Placental epithelial cell (primary cell): ENCODE measurements around the gene ELP4. TPM values are rescaled to one million over a fixed set of nuclear protein-coding genes. Genes with fewer than 3 reads are reported as not detected.

ENCODE experiments used
- total RNA-seq: library from RNA; depleted of rRNA; stranded (reverse); fragments of >200 nt; gene quantifications from 2 replicates; pipeline ENCODE4 v1.2.3, GENCODE V29; 2012

ELP4 gene
- 15.3 and 20.3 TPM in 2 replicates for total RNA-seq

GRCh38 chr11:31509429-31510345 lies at the start of gene ELP4, which contains the start of gene IMMP1L:
ELP4 (plus strand) TSS chr11:31509767; CDS start chr11:31509785, 18 bp downstream.
IMMP1L (minus strand) TSS chr11:31509622; CDS start chr11:31463276, 46,346 bp downstream.

DNA sequence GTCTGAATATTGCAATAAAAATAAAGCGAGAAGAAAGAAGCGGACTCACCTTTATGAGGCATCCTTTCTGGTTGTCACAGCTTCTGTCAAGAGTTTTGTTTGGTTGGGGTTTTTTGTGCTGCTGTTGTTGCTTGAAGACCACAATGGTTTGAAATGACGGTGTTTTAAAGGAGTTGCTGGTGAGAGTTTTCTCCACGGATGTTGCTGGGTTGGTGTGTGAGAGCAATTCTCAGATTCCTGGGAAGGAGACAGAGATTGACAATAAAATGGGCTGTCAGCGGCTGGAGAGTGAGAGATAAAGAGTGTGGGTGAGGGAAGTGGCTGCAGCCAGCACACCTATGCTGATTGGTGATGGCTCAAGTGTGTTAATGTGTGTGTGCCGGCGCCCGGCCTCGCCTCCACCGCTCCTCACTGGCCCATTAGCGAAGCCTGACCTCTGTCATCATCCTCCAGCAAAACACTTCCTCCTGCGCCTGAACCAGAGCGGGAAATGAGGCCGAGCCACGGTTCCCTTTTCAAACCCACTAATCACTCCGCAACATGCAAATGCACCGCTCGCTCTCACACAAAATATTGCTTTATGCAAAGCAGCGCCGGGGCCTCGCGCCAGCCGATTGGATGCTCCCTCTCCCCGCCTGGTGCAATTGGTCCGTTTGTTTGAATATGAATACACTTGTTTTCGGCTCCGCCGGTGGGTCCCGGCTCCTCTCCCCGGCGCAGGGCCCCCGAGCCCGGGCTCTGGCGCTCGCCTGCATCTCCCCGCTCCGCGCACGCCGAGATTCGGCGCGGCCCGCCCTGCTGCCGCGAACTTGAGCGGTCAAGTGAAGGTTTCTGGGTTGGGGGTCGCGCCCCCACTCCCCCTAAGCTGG lies 301.4 kb downstream of the ELP4 start, which contains the start of gene PAX6:
Gene PAX6 (minus strand): TSS at position 544 of the 869 bp plus-strand sequence. CDS start 4,911 bp downstream, outside the sequence.

Other genes starting within 250 kb of the ELP4 start
- under 0.01 TPM in 1 of 2 replicates, not detected in the other for gene DCDC1, start 140.0 kb upstream of the ELP4 start, total RNA-seq
- gene DNAJC24, start 139.9 kb upstream of the ELP4 start, total RNA-seq: 11.7 and 14.1 TPM in 2 replicates
- gene IMMP1L, start 145 bp upstream of the ELP4 start, total RNA-seq: 16.7 and 17.7 TPM in 2 replicates